ENCODE results near the gene IRAK2. TPM values are rescaled to one million over a fixed set of nuclear protein-coding genes. Genes with fewer than 3 reads are reported as not detected.
"Not testable (repeated sequence)": the region's sequence is repeated elsewhere in the genome, so short reads cannot be mapped to it uniquely, and the experiment has no call there.

Gene IRAK2
- total RNA-seq, 1 donor from 2014 or later: 5.1 TPM

- Mint-ChIP-seq H3K27me3 (no peaks in the 10 kb centered on the region), H3K36me3 (ENCODE audit: low read depth) (peaks cover 51% of the 10 kb centered on the region), H3K27ac (peak overlapping the region; percentile 49), H3K4me1 (peaks cover 28% of the 10 kb centered on the region), H3K9me3 (no peaks in the 10 kb centered on the region), H3K4me3 (peak overlapping the region; percentile 75)
- DNase-seq: no peak
- intact Hi-C loops (cut with micrococcal nuclease): no loop called here
Measured at GRCh38 chr3:10145685-10146084, 19.0 kb upstream of the IRAK2 start.

GRCh38 chr3:10149226-10149625 is 15.5 kb upstream of the IRAK2 start:
- peaks cover 63% of the 10 kb centered on the region for H3K36me3 Mint-ChIP-seq (ENCODE audit: low read depth)
- intact Hi-C loops (cut with micrococcal nuclease): no loop called here
- no peak overlapping the region for H3K27ac Mint-ChIP-seq
- no peaks in the 10 kb centered on the region for H3K27me3 Mint-ChIP-seq
- peaks cover 17% of the 10 kb centered on the region for H3K4me1 Mint-ChIP-seq
- H3K4me3 Mint-ChIP-seq: no peak overlapping the region
- DNase-seq: no peak
- H3K9me3 Mint-ChIP-seq: no peaks in the 10 kb centered on the region

GRCh38 chr3:10150987-10151386 is 13.7 kb upstream of the IRAK2 start:
- H3K4me3 Mint-ChIP-seq: no peak overlapping the region
- H3K36me3 Mint-ChIP-seq (ENCODE audit: low read depth): peaks cover 68% of the 10 kb centered on the region
- DNase-seq: no peak
- peaks cover under 1% of the 10 kb centered on the region for H3K9me3 Mint-ChIP-seq
- intact Hi-C loops (cut with micrococcal nuclease): no loop called here
- no peak overlapping the region for H3K27ac Mint-ChIP-seq
- peaks cover 14% of the 10 kb centered on the region for H3K4me1 Mint-ChIP-seq
- no peaks in the 10 kb centered on the region for H3K27me3 Mint-ChIP-seq

- DNase-seq: no peak
- Mint-ChIP-seq H3K27ac (no peak overlapping the region), H3K4me3 (no peak overlapping the region), H3K9me3 (peaks cover 5% of the 10 kb centered on the region), H3K4me1 (peaks cover 8% of the 10 kb centered on the region), H3K27me3 (no peaks in the 10 kb centered on the region), H3K36me3 (ENCODE audit: low read depth) (peaks cover 57% of the 10 kb centered on the region)
- intact Hi-C loops (cut with micrococcal nuclease): no loop called here
Measured at GRCh38 chr3:10154335-10155122, 10.2 kb upstream of the IRAK2 start.

- Mint-ChIP-seq H3K9me3 (peaks cover 5% of the 10 kb centered on the region), H3K36me3 (ENCODE audit: low read depth) (peaks cover 52% of the 10 kb centered on the region), H3K27ac (no peak overlapping the region), H3K4me3 (no peak overlapping the region), H3K4me1 (peaks cover 6% of the 10 kb centered on the region), H3K27me3 (no peaks in the 10 kb centered on the region)
- intact Hi-C loops (cut with micrococcal nuclease): no loop called here
- DNase-seq: no peak
Measured at GRCh38 chr3:10155123-10155472, 9.6 kb upstream of the IRAK2 start.

GRCh38 chr3:10155658-10156057 is 9.1 kb upstream of the IRAK2 start:
- intact Hi-C loops (cut with micrococcal nuclease): no loop called here
- peaks cover 6% of the 10 kb centered on the region for H3K4me1 Mint-ChIP-seq
- no peak overlapping the region for H3K4me3 Mint-ChIP-seq
- no peaks in the 10 kb centered on the region for H3K27me3 Mint-ChIP-seq
- DNase-seq: no peak
- peaks cover 5% of the 10 kb centered on the region for H3K9me3 Mint-ChIP-seq
- H3K36me3 Mint-ChIP-seq (ENCODE audit: low read depth): peaks cover 46% of the 10 kb centered on the region
- H3K27ac Mint-ChIP-seq: peak overlapping the region; percentile 53

GRCh38 chr3:10157031-10157430 is 7.7 kb upstream of the IRAK2 start:
- no peaks in the 10 kb centered on the region for H3K27me3 Mint-ChIP-seq

GRCh38 chr3:10158555-10158954 is 6.2 kb upstream of the IRAK2 start:
- H3K9me3 Mint-ChIP-seq; H3K27me3 Mint-ChIP-seq; H3K27ac Mint-ChIP-seq; H3K4me1 Mint-ChIP-seq; H3K4me3 Mint-ChIP-seq; intact Hi-C loops (cut with micrococcal nuclease); DNase-seq: not testable (repeated sequence)
- H3K36me3 Mint-ChIP-seq (ENCODE audit: low read depth): peaks cover 24% of the 10 kb centered on the region

More at GRCh38 chr3:10157031-10157430, 7.7 kb upstream of the IRAK2 start:
- Mint-ChIP-seq H3K27ac (no peak overlapping the region), H3K9me3 (peaks cover 5% of the 10 kb centered on the region), H3K36me3 (ENCODE audit: low read depth) (peaks cover 36% of the 10 kb centered on the region), H3K4me3 (no peak overlapping the region), H3K4me1 (peaks cover 8% of the 10 kb centered on the region)
- no peak for DNase-seq
- intact Hi-C loops (cut with micrococcal nuclease): no loop called here

- no peaks in the 10 kb centered on the region for H3K27me3 Mint-ChIP-seq
- H3K4me1 Mint-ChIP-seq: peaks cover 7% of the 10 kb centered on the region
- no peak overlapping the region for H3K27ac Mint-ChIP-seq
- H3K4me3 Mint-ChIP-seq: no peak overlapping the region
- no peak for DNase-seq
- H3K9me3 Mint-ChIP-seq: peaks cover 5% of the 10 kb centered on the region
- intact Hi-C loops (cut with micrococcal nuclease): no loop called here
- peaks cover 11% of the 10 kb centered on the region for H3K36me3 Mint-ChIP-seq (ENCODE audit: low read depth)
Measured at GRCh38 chr3:10160346-10160745, 4.4 kb upstream of the IRAK2 start.

GRCh38 chr3:10160925-10161324 is 3.8 kb upstream of the IRAK2 start:
- Mint-ChIP-seq H3K9me3 (peaks cover 5% of the 10 kb centered on the region), H3K27me3 (no peaks in the 10 kb centered on the region), H3K4me1 (peaks cover 5% of the 10 kb centered on the region), H3K27ac (no peak overlapping the region), H3K4me3 (no peak overlapping the region), H3K36me3 (ENCODE audit: low read depth) (peaks cover 5% of the 10 kb centered on the region)
- intact Hi-C loops (cut with micrococcal nuclease): no loop called here
- DNase-seq: no peak

GRCh38 chr3:10162185-10162584 is 2.5 kb upstream of the IRAK2 start:
- Mint-ChIP-seq H3K4me3 (no peak overlapping the region), H3K4me1 (peaks cover 14% of the 10 kb centered on the region), H3K36me3 (ENCODE audit: low read depth) (peaks cover 3% of the 10 kb centered on the region), H3K9me3 (no peaks in the 10 kb centered on the region), H3K27me3 (no peaks in the 10 kb centered on the region), H3K27ac (no peak overlapping the region)
- no peak for DNase-seq
- intact Hi-C loops (cut with micrococcal nuclease): no loop called here

- H3K27me3 Mint-ChIP-seq: not testable (repeated sequence)
Measured at GRCh38 chr3:10164201-10164545, 546 bp upstream of the IRAK2 start.

GRCh38 chr3:10166213-10166604 is 1.5 kb downstream of the IRAK2 start:
- intact Hi-C loops (cut with micrococcal nuclease): no loop called here
- DNase-seq: no peak
- H3K27me3 Mint-ChIP-seq: no peaks in the 10 kb centered on the region
- H3K4me1 Mint-ChIP-seq: peaks cover 27% of the 10 kb centered on the region
- H3K4me3 Mint-ChIP-seq: peak overlapping the region; percentile 61
- H3K36me3 Mint-ChIP-seq (ENCODE audit: low read depth): peaks cover 29% of the 10 kb centered on the region
- no peak overlapping the region for H3K27ac Mint-ChIP-seq
- H3K9me3 Mint-ChIP-seq: no peaks in the 10 kb centered on the region

More at GRCh38 chr3:10164201-10164545, 546 bp upstream of the IRAK2 start:
- peak overlapping the region; percentile 29 for H3K27ac Mint-ChIP-seq
- H3K4me1 Mint-ChIP-seq: peaks cover 22% of the 10 kb centered on the region
- DNase-seq, H3K9me3 Mint-ChIP-seq: not testable (repeated sequence)
- intact Hi-C loops (cut with micrococcal nuclease): loop anchor here (1.0 to 2.0 kb wide), 3 partner anchors 35 to 85 kb away; partner anchors contain the start of gene TATDN2
- peak overlapping the region; percentile 73 for H3K4me3 Mint-ChIP-seq
- H3K36me3 Mint-ChIP-seq (ENCODE audit: low read depth): peaks cover 14% of the 10 kb centered on the region

- Mint-ChIP-seq H3K9me3 (no peaks in the 10 kb centered on the region), H3K36me3 (ENCODE audit: low read depth) (peaks cover 36% of the 10 kb centered on the region), H3K4me3 (no peak overlapping the region), H3K4me1 (peaks cover 31% of the 10 kb centered on the region), H3K27ac (no peak overlapping the region), H3K27me3 (no peaks in the 10 kb centered on the region)
- intact Hi-C loops (cut with micrococcal nuclease): no loop called here
- no peak for DNase-seq
Measured at GRCh38 chr3:10169000-10169496, 4.3 kb downstream of the IRAK2 start.

All from activated CD4-positive, alpha-beta T cell treated with anti-CD3 and anti-CD28 coated beads, Interleukin-2, amount 10 ng/mL, durations not matched to agents 24 days and 14 days (primary cell).